GM21423 (cell line): ENCODE results near the gene ZDHHC13.
"Not testable (repeated sequence)": the region's sequence is repeated elsewhere in the genome, so short reads cannot be mapped to it uniquely, and the experiment has no call there.

Experiments
- ATAC-seq: cut with Tn5 transposase; IDR thresholded peaks from one replicate; pipeline ENCODE4 v1.9.1; 2021; ENCODE audit warnings: mild to moderate bottlenecking, moderate library complexity; ENCODE audit not compliant: unreplicated experiment

ZDHHC13 gene

DNA sequence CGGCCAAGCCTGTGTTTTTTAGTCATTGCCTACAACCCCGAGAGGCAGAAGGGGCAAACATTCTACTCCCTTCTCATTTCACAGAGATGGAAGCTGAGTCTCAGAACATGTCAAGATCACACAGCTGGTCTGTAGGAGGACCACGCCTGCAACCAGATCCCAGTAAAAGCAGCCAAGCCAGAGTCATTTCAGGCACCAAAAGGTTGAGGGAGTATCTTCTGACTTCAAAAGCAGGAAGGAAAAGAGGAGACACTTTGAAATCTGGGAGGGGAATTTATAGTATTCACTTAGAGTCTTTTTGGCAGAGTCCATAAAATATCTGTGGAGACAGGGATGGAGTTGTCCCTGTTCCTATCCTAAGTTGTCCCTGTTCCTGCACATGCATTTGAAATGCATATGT, 17.9 kb upstream of the ZDHHC13 start:
- ATAC-seq: no peak

DNA sequence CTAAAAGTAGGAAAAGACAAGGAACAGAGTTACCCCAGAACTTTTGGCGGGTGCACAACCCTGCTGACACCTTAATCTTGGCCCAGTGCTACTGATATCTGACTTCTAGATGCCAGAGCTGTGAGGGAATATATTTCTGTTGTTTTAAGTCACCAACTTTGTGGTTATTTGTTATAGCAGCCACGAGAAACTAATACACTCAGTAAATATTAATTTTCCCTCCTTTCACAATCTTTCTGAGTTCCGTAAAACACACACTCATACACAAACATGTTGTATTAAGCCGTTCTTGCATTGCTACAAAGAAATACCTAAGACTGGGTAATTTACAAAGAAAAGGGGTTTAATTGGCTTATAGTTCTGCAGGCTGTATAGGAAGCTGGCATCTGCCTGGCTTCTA, 16.1 kb upstream of the ZDHHC13 start:
- no peak for ATAC-seq

DNA sequence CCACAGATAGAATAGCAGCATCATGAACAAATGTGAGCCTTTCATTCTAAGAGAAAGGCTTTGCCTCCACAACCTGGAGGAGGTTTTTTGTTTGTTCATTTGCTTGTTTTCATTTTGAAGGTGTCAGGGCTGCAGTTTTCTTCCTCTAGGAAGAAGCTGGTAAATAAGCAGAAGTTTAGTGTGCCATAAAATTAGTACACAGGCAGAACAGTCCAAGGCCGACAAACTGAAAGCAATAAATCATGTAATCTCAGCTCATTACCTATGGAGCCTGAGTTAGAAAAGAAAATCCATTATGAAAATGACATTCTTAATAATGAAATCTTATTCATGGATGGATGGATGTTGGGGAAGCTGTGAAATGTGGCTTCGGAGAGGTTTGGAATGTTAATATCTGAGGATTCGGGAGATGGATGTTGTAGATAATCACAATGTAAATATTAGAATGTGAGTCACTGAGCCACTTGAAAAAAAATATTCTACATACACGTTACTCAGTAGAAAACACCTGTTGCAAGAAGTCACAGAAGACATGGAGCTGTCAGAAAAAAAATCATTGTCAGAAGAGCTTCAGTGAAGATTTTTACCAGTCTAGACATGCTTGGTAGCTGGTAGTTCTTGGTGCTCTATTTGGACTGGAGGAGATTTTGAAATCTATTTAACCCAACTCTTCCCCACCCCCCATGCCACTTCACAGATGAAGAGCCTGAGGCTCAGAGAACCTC, 15.0 kb upstream of the ZDHHC13 start:
- ATAC-seq: no peak

DNA sequence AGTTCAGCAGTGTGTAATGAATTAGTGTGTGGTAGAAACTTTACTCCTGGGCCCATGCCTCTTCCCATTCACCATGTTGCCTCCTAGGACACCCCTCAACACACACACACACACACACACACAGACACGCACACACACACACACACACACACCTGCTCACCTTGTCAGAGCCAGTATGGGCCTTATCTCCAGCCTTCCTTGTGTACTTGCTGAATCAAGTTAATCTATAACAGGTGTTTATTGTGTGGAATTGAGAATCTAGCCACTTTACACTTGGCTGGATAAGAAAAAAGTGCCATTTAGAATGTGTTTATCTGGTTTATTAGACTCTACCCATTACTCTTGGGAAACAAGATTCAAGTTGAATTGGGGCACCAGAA, 14.5 kb upstream of the ZDHHC13 start:
- no peak for ATAC-seq

DNA sequence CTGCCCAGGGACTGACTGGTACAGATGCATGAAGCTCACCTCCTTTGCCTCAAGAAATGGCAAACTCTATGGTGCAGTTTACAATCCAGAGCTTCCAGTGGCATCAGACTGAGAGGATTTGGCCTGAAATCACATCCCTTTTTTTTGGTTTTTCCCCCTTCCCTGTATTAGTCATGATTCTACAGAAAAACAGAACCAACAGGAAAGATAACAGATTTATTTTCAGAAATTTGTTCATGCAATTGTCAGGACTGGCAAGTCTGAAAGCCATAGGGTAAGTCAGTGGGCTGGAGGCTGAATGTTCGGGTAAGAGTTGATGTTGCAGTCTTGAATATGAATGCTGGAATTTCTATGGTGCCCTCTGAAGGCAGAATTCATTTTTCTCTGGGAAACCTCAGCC, 12.0 kb upstream of the ZDHHC13 start:
- ATAC-seq: no peak

DNA sequence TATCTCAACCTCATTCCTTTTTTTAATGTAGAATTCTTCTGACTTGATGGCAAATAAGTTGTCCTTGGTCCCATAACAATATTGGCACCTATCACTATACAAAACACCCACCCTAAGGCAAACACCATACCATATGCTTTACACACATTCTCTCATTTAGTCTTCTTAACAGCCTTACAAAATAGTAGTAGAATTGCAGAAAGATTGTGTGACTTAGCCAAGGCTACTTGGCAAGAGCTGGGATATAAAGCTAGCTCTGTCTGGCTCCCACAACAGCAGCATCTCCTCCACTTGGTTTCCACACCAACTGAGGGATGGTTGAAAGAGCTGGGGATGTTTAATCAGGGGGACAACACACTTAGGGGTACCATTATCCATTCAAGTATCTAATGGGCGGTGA, 9.8 kb upstream of the ZDHHC13 start:
- ATAC-seq: no peak

DNA sequence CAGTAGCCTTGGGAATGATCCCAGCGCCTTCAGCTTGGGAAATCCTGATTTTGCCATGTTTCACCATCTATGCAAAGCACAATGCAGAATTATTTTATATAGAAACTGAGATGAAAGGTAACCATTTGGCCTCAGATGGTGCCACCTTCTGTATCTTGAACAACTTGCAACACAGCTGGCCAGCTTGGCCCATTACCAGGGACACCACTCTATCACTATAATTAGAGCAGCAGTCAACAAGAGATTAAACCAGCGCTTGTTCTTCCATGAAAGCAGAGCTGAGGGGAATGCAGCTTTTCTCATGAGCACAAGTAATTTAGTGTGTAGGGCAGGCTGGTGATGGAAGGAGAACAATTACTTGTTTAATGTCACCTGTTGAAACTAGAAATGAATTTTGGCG, 6.7 kb upstream of the ZDHHC13 start:
- no peak for ATAC-seq

DNA sequence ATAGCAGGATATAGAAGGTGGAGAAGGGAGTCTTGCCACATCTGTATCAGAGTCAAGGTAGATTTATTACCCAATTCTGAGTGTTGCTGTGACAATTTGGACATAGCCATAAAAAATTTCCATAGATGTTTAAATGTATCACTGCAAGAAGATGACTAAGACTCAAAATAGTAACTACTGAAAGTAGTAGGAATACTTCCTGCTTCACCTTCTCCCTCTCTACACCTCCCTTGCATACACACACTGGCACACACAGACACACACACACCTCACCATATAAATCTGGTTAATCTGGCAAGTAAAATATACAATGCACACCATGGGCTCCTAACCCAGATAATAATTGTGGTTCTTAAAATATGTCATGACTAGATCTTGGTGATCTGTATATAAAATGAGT, 5.2 kb upstream of the ZDHHC13 start:
- no peak for ATAC-seq

DNA sequence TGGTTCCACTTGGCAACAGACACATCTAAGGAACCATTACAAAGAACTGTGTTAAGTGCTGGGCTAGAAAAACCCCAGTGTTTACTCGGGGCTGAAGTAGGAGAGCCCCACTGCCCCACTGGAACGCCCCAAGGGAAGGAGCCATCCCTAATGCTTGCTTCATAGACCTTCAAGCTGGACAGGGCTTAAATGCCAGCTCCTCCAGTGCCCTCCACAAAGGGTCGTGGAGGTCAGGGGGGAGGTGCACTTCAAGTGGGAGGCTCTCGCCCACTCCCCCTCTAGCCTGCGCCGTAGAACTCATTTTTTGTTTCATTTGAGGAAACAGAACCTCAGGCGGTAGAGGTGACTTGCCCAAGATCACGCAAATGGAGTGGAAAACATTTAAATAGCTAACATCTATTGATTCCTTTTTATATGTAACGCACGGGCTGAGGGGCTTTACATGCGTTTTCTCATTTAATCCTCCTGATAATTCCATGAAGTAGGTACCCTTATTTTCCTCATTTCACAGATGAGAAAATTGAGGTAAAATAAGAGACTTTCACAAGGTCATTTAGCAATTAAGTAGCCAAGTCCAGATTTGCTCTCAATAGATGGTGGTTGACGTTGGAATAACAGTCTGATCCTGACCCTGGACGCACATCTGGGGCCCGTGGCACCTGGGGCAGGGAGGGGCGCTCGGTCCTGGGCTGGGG, 545 bp upstream of the ZDHHC13 start:
- no peak for ATAC-seq

DNA sequence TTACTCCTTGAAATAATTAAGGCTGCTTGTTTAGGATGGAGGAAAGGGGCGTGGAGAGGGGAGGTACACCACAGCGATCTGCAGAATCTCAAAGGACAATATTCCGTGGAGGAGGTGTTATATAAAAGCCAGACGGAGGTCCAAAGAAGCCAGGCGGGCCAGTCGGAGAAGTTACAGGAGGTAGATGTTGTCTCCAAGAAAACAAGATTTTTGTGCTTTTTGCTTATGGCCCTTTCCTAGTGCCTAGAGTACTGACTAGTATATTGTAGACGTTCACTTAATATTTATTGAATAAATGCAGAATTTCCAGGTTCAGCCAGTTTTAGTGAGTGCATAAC, 761 bp downstream of the ZDHHC13 start:
- ATAC-seq: no peak

DNA sequence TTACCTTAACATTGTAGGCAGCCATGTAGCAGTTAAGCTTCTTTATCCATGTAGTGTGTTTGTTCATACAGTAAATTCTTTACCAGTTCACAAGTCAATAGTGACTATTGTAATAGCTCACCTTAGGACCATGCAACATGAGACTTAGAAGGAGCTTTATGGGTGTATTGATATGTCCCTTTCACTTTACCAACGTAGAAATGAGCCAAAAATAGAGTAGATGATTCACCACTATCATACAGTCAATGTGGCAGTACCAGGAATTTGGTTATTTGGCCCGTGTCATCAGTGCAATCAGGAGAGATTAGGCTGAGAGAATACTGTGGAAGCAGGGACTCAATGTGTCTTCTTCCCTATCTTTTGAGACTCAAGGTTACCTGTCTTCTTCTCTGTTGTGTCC, 4.7 kb downstream of the ZDHHC13 start:
- no peak for ATAC-seq

DNA sequence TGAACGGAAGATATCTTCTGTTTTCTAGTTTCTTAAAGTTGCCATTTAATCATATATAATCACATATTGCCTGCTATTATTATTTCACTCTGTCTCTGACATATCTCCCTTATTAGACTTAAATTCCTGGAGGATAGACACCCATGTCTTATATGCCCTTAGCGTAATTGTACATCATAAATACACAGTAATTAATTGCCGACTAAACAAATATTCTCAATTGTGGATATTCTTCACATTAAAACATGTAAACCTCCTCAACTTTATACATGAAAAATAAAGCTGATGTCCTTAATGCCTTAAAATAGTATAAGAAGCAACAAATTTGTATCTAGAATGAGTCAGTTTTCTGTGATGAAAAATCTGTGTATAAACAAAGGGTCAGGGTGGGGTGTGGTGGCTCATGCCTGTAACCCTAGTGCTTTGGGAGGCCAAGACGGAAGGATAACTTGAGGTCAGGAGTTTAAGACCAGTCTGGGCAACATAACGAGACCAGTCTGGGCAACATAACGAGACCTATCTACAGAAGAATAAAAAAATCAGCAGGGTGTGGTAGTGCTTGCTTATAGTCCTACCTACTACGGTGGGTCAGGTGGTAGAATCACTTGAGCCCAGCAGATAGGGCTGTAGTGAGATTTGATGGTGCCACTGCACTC, 6.1 kb downstream of the ZDHHC13 start:
- no peak for ATAC-seq

DNA sequence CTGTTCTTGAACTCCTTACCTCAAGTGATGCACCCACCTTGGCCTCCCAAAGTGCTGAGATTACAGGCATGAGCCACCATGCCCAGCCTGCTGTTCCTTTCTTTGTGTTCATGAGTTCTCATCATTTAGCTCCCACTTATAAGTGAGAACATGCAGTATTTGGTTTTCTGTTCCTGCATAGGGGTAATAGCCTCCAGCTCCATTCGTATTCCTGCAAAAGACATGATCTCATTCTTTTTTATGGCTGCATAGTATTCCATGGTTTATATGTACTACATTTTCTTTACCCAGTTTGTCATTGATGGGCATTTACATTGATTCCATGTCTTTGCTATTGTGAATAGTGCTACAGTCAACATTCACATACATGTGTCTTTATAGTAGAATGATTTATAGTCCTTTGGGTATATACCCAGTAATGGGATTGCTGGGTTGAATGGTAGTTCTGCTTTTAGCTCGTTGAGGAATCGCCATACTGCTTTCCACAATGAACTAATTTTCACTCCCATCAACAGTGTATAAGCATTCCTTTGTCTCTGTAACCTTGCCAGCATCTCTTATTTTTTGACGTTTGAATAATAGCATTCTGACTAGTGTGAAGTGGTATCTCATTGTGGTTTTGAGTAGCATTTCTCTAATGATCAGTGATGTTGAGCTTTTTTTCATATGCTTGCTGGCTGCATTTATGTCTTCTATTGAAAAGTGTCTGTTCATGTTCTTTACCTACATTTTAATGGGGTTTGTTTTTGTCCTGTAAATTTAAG, 9.8 kb downstream of the ZDHHC13 start:
- not testable (repeated sequence) for ATAC-seq

DNA sequence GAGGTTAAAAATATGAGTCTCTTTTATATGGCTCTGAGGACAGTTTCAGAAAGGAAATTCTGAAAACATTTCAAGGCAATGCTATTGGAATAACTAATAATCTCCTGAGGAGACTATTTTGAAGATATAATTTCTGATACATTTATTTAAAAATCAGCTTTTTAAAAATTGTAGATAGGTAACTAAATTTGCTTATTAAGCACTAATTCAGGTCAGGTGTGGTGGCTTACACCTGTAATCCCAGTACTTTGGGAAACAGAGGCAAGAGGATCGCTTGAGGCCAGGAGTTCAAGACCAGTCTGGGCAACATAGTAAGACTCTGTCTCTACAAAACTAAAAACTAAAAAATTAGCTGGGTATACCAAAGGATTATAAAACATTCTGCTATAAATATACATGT, 17.0 kb downstream of the ZDHHC13 start:
- ATAC-seq: no peak

DNA sequence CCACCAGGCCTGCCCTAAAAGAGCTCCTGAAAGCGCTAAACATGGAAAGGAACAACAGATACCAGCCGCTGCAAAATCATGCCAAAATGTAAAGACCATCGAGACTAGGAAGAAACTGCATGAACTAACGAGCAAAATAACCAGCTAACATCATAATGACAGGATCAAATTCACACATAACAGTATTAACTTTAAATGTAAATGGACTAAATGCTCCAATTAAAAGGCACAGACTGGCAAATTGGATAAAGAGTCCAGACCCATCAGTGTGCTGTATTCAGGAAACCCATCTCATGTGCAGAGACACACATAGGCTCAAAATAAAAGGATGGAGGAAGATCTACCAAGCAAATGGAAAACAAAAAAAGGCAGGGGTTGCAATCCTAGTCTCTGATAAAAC, 19.9 kb downstream of the ZDHHC13 start:
- not testable (repeated sequence) for ATAC-seq

DNA sequence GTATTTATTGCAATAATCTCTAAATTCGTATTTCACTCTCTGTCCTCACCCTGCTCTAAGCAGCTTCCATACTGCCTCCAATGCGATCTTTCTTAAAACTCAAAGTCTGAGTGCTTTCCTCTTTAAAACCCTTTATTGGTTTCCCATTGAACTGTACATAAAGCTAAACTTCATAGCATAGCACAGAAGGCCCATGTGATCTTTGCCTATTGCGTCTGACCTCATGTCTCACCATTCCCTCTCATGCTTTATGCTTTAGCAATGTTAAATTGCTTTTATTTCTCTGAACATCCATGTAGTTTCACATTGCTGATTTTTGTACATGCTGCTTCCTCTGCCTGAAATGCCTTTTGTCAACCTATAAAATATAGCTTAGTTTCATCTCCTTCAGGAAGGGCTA, 28.4 kb downstream of the ZDHHC13 start:
- no peak for ATAC-seq

DNA sequence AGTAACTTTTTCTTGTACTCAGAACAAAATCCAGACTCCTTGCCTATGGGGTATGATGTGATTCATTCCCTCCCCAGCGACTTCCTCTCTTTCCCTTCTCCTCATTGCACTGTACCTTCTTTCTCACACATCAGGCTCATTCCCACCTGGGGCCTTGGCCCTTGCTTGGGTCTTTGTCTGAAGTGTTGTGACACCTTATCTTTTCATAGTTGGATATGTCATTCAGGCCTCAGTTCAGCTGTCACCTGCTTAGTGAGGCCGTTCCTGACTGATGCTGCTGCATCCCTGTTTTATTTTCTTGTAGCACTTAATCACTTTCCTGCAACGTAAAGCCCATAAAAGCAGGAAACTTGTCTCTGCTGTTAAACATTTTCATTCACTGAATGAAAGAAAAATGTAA, 39.9 kb downstream of the ZDHHC13 start:
- no peak for ATAC-seq

DNA sequence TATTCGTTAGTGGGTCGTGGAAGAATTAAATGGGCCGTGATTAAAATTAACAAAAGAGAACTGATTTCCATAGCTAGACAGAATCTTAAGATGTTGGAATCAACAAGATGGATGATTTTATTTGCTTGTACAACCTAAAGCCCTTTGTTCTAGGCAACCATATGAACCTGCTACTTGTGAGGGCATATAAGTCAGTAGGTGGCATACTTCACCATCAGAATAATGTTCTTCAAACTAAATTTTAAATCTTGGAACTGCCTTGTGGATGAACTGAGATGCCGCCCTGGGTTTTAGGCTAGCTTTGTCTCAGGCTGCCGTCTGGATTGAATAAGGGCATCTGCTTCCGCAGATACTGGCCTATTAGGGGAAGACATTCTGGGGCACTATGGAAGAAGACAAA, 43.9 kb downstream of the ZDHHC13 start:
- no peak for ATAC-seq

DNA sequence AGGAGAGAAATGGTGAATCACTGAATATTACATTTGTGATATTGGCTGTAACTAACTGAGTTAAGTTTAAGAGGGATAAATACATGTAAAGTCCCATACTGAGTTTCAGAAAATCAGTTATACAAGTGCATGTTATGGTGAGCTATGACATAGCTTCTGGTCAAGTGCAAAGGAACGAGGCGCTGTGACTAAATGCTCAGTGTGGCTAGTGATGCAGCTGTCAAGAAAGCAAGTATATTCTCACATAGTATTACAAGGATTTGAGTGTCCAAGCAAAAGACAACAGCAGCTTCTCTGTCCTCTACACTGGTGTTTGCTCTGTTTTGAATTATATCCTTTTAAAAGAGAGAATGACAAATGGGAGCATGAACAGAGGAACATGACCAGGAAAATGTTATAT, 44.7 kb downstream of the ZDHHC13 start:
- no peak for ATAC-seq

DNA sequence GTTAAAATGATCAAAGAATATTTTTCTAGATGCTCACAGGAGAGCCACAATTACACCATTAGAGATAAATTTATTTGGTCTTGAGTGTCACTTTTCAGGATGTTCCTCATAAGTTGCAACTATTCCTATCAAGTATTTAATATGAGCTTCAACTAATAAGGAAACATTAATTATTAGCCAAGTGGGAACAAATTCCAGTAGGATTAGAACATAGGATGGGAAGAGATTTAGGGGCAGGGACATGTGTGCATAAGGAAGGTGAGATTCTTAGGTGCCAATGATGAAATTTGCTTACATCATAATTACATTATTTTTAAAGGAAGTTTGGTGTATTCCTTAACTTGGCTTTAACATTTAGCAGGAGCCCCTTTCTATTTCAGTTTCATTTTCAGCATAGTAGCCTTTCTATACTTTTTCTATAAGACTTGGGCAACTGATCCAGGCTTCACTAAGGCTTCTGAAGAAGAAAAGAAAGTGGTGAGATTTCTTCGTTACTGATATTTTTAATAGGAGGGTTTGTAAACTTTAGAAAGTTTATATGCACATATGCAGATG, 46.1 kb downstream of the ZDHHC13 start:
- no peak for ATAC-seq

DNA sequence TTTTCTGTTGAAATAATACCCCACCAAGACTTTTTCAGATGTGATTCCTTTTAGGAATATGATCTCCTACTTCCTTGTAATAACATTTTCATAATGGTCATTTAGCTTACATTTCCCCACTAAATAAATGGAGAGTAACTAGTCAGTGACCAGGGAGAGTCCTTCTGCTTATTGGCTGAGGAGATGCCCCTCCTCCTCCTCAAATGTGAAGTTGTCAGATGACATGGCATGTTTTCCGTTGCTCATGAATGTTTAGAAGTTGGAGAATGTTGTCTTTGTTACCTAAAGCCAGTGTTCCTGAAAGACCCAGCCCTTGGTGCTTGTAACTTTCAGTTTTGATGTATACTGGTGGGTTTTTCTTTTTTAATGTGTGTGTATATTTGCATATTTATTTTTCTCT, 46.6 kb downstream of the ZDHHC13 start:
- ATAC-seq: no peak
